Measurements from ENCODE around the gene GRIP2.

GRIP2 gene

GRCh38 chr3:14468621-14468981, 71.5 kb downstream of the GRIP2 start:
- no peak for DNase-seq
- H3K27me3 ChIP-seq = no peaks in the 10 kb centered on the region
- no peaks in the 10 kb centered on the region for H3K9me3 ChIP-seq
- intact Hi-C loops (cut with DNase I; ENCODE audit: low total_unique reads) = loop anchor here (2.0 to 5.0 kb wide), 3 partner anchors 208 to 571 kb away; no protein-coding TSS in a partner anchor
- H3K27ac ChIP-seq = no peak overlapping the region
- H3K4me3 ChIP-seq = no peak overlapping the region
- peaks cover 0 to 10% (median 0%) of the 10 kb centered on the region in 4 donors for H3K4me1 ChIP-seq
- TF ChIP-seq, protein P1, sequence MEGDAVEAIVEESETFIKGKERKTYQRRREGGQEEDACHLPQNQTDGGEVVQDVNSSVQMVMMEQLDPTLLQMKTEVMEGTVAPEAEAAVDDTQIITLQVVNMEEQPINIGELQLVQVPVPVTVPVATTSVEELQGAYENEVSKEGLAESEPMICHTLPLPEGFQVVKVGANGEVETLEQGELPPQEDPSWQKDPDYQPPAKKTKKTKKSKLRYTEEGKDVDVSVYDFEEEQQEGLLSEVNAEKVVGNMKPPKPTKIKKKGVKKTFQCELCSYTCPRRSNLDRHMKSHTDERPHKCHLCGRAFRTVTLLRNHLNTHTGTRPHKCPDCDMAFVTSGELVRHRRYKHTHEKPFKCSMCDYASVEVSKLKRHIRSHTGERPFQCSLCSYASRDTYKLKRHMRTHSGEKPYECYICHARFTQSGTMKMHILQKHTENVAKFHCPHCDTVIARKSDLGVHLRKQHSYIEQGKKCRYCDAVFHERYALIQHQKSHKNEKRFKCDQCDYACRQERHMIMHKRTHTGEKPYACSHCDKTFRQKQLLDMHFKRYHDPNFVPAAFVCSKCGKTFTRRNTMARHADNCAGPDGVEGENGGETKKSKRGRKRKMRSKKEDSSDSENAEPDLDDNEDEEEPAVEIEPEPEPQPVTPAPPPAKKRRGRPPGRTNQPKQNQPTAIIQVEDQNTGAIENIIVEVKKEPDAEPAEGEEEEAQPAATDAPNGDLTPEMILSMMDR (IDR thresholded peaks at IDR 0.05) = no peak
- peaks cover 0 to 74% (median 23%) of the 10 kb centered on the region in 3 donors for H3K36me3 ChIP-seq

DNA sequence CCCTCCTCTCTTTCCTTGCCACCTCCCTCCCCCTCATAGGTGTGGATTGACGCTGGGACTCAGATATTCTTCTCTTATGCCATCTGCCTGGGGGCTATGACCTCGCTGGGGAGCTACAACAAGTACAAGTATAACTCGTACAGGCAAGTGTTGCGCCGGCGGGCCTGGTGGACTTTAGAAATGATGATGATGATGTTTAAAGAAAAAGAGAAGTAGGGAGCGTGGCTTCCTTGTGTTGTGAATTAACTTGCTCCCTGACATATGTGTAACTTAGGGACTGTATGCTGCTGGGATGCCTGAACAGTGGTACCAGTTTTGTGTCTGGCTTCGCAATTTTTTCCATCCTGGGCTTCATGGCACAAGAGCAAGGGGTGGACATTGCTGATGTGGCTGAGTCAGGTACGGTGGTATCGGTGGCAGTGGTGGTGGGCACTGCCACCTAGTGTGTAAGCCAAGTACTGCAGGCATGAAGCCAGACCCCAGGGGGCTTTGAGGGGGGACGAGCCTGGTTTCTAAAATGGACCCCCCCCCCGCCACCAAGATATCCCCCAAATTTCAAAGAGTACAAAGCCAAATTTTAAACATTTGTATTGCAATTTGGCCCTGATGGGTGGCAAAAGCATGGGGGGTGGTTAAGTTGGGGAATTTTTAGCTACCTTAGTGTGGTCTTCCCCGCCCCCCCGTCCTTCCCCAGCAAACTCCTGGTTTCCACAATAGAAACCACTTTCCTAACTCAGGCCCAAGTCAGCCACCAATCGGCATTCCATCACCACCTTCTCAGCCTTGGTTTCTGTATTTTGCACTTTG, 72.1 kb downstream of the GRIP2 start:
- intact Hi-C loops (cut with DNase I; ENCODE audit: low total_unique reads) = loop anchor here (2.0 to 5.0 kb wide), 3 partner anchors 207 to 571 kb away; no protein-coding TSS in a partner anchor
- TF ChIP-seq, protein P1 (IDR thresholded peaks at IDR 0.05) = peak; percentile 93 to 97
- DNase-seq = no peak

GRCh38 chr3:14466179-14466903, 73.8 kb downstream of the GRIP2 start:
- peaks cover 0 to 11% (median 9%) of the 10 kb centered on the region in 4 donors for H3K4me1 ChIP-seq
- no peak overlapping the region for H3K4me3 ChIP-seq
- H3K27me3 ChIP-seq = no peaks in the 10 kb centered on the region
- H3K27ac ChIP-seq = no peak overlapping the region
- TF ChIP-seq, protein P1 (IDR thresholded peaks at IDR 0.05) = no peak
- intact Hi-C loops (cut with DNase I; ENCODE audit: low total_unique reads) = loop anchor here (5.0 kb wide), 2 partner anchors 264 to 569 kb away; no protein-coding TSS in a partner anchor
- no peaks in the 10 kb centered on the region for H3K9me3 ChIP-seq
- peaks cover 0 to 61% (median 27%) of the 10 kb centered on the region in 3 donors for H3K36me3 ChIP-seq
- no peak for DNase-seq

More for the DNA sequence above, 72.1 kb downstream of the GRIP2 start:
- Histone ChIP-seq H3K9me3 (no peaks in the 10 kb centered on the region), H3K36me3 (peaks cover 0 to 74% (median 28%) of the 10 kb centered on the region in 3 donors), H3K27ac (no peak overlapping the region), H3K4me3 (no peak overlapping the region), H3K27me3 (no peaks in the 10 kb centered on the region), H3K4me1 (peaks cover 0 to 7% (median 0%) of the 10 kb centered on the region in 4 donors)

DNA sequence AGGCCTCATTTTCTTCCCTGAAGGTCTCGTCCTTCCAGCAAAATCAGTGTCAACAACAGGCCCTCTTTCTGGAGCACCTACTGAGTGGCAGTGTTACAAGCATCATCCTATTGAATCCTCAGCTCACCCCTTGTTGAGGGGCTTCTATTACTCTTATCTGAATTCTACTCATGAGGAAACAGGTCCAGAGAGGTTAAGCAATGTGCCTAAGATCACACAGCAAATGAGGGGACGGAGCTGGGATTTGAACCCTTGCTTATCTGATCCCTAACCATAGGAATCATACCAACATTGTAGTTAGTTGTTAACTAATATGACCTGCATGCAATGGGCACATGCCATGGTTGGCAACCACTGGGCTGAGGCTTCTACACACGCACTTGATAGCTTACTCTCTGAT, 74.7 kb downstream of the GRIP2 start:
- H3K4me1 ChIP-seq = peaks cover 0 to 20% (median 19%) of the 10 kb centered on the region in 4 donors
- peaks cover 0 to 61% (median 24%) of the 10 kb centered on the region in 3 donors for H3K36me3 ChIP-seq
- H3K9me3 ChIP-seq = no peaks in the 10 kb centered on the region
- TF ChIP-seq, protein P1 (IDR thresholded peaks at IDR 0.05) = no peak
- no peaks in the 10 kb centered on the region for H3K27me3 ChIP-seq
- no peak for DNase-seq
- no peak overlapping the region for H3K27ac ChIP-seq
- H3K4me3 ChIP-seq = no peak overlapping the region
- intact Hi-C loops (cut with DNase I; ENCODE audit: low total_unique reads) = loop anchor here (5.0 kb wide), 2 partner anchors 263 to 568 kb away; no protein-coding TSS in a partner anchor

DNA sequence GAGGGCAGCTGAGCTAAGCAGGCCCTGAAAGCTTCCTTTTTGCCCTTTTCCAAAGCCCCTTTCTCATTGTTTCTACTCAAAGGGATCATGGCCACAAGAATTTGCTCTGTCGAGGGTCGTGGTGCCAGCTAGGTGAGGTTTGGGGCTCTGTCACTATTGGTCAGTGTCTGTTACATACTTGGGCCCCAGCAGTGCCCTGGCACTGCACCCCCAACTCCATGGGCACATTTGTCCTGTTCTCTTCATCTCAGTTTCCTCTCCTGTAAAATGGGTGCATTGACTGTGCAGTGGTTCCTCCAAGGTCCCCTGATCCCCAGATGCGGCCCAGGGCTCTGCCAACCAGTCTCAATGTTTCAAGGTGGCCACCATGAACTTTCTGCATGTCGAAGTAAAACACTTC, 75.6 kb downstream of the GRIP2 start:
- DNase-seq = no peak
- no peak overlapping the region for H3K27ac ChIP-seq
- H3K36me3 ChIP-seq = peaks cover 0 to 59% (median 16%) of the 10 kb centered on the region in 3 donors
- no peaks in the 10 kb centered on the region for H3K27me3 ChIP-seq
- H3K4me3 ChIP-seq = no peak overlapping the region
- intact Hi-C loops (cut with DNase I; ENCODE audit: low total_unique reads) = no loop called here
- H3K4me1 ChIP-seq = peaks cover 0 to 22% (median 21%) of the 10 kb centered on the region in 4 donors
- H3K9me3 ChIP-seq = no peaks in the 10 kb centered on the region
- TF ChIP-seq, protein P1 (IDR thresholded peaks at IDR 0.05) = no peak

Measured in tibial artery (tissue), 4 donors.